Measurements from ENCODE around the gene GALNT2.

DNA sequence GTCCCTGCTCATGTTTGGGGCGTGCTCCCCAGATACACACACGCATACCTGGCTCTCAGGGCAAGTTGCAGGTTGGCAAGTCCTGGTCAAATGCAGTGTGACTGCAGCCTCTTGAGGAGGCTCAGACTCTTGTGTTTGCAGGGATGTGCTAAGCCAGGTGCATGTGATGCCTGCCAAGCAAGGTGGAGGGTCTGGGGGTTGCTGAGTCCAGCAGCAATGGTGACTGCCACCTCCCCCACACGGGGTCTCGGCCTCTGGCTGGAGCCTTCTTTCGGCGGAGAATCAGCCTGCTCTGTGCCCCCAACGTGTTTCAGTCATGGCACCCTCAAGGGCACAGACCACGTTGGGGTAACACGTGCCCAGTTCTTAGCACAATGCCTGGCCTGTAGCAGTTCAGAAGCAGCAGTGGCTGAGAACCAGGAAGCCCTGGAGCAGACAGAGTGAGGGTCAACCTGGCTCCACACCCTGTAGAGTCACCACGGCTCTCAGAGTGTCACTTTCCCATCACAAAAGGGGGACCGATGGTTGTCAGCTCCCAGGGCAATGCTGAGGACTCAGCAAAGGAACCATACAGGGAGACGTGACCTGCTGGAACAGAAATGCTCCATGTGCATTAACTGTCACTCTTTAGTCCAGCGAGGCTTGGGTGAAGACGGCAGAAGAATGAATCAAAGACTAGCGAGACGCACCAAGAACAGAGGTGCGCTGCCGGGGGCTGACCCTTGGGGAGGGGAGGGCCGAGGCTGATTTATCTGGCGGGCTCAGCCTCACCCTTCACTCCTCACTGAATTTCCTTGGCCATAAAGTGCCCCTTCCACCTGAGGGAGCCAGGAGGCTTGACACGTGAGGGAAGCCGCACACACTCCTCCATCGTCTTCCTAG is 250.1 kb downstream of the GALNT2 start:
- TF ChIP-seq SUZ12 (IDR thresholded peaks at IDR 0.05; ENCODE audit: extremely low read depth, insufficient read depth, insufficient read length) (no peak), YY1 (IDR thresholded peaks at IDR 0.05; ENCODE audit: insufficient read depth, insufficient read length) (no peak), ZNF274 (IDR thresholded peaks at IDR 0.05; ENCODE audit: low read depth, low read length) (no peak)
